ENCODE data around the gene E2F1.
"Not testable (repeated sequence)": the region's sequence is repeated elsewhere in the genome, so short reads cannot be mapped to it uniquely, and the experiment has no call there.

E2F1 gene

GRCh38 chr20:33710681-33711445, 24.7 kb upstream of the E2F1 start:
- FAIRE-seq: no peak

DNA sequence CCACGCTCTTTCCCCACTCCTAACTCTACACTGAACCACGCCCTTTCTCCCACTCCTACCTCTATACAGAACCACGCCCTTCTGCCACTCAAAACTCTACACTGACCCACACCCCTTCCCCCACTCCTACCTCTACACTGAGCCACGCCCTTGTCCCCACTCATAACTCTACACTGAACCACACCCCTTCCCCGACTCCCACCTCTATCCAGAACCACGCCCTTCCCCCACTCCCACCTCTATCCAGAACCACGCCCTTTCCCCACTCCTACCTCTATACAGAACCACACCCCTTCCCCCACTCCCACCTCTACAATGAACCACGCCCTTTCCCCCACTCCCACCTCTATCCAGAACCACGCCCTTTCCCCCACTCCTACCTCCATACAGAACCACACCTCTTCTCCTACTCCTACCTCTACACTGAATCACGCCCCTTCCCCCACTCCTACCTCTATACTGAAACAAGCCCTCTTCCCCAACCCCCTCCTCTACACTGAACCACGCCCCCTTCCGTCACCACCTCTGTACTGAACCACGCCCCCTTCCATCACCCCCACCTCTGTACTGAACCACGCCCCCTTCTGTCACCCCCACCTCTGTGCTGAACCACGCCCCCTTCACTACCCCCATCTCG, 23.8 kb upstream of the E2F1 start:
- no peak for FAIRE-seq

DNA sequence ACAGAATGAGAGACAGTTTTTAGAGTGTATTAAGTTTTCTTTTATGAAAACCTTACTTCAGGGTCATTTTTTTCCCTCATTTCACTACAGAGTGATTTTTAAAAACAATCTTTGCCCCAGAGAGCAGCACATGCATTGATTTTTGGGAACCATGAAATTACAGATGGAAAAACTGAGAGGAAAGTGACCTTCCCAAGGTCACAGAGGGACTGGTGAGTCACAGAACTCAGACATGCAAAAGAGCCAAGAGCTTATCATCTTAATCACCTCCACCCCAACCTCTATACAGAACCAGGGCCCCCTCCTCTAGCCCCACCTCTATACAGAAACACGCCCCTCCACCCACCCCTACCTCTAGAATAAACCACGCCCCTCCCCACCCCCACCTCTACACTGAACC, 23.2 kb upstream of the E2F1 start:
- FAIRE-seq: no peak

DNA sequence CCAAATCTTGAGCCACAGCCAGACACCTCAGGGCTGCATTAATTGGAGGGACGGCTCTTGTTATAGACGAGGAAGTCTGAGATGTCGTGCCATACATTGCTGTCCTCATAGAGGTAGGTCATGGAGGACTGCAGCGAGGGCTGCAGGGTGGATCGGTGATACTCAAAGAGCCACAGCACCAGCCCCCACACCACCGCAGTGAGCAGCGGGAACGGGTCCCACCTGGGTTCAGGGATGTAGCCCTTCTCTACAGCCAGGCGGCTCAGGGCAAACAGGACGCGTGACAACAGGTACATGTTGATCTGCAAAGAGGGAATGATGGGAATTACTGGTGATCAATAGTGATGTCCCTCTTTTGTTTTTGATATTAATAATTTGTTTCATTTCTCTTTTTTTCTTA, 21.5 kb upstream of the E2F1 start:
- no peak for FAIRE-seq

GRCh38 chr20:33704197-33704924, 18.2 kb upstream of the E2F1 start:
- FAIRE-seq: no peak

DNA sequence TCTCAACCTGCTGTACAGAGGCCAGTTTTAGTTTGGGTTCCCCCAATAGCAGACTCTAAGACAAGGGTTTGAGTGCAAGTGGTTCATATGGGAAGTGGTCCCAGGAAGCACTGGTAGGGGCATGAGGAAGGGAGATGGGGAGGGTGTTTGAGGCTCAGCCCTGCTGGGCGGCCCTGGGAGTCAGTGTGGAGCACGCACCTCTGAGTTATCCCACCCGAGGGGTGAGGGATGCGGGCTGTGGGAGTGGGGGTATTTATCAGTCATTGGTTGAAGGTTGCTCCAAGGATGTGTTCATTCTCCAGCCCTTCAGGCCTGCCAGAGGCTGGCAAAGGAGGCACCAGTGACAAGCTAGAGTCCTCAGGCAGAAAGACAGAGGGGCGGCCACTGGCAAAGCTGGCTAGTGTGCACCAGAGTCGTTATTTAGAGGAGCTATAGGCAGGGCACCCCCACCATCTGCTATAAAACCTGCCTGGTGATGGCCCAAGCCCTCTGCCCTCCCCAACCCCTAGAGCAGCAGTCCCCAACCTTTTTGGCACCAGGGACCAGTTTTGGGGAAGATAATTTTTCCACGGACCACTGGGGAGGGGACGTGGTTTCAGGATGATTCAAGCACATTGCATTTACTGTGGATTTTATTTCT, 17.4 kb upstream of the E2F1 start:
- no peak for FAIRE-seq

DNA sequence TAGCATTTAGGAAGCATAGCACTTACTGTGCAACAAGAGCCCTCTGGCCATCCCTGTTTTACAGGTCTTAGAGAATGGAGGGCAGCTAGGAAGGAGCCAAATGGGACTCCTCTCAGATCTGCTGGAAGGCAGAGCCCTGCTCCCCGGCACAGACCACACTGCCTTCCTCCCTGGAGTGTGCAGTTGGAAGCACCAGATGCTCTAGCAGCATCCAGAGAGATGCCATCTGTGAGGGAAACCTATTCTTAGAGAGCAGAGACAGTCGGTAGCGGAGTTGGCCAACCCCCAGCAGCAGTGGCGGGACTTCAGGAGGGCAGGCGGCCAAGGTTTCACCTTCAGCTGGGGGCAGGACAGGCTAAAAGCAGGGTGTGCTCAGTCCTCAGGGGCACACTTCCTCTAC, 16.7 kb upstream of the E2F1 start:
- FAIRE-seq: no peak

GRCh38 chr20:33701629-33702450, 15.7 kb upstream of the E2F1 start:
- FAIRE-seq: no peak

DNA sequence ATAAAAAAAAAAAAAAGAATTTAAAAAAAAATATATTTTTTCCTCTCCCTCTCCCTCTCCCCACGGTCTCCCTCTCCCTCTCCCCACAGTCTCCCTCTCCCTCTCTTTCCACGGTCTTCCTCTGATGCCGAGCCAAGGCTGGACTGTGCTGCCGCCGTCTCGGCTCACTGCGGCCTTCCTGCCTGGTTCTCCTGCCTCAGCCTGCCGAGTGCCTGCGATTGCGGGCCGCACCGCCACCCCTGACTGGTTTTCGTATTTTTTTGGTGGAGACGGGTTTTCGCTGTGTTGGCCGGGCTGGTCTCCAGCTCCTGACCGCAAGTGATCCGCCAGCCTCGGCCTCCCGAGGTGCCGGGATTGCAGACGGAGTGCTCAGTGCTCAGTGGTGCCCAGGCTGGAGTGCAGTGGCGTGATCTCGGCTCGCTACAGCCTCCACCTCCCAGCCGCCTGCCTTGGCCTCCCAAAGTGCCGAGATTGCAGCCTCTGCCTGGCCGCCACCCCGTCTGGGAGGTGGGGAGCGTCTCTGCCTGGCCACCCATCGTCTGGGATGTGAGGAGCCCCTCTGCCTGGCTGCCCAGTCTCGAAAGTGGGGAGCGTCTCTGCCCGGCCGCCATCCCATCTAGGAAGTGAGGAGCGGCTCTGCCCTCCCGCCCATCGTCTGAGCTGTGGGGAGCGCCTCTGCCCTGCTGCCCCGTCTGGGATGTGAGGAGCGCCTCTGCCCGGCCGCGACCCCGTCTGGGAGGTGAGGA, 14.7 kb upstream of the E2F1 start:
- not testable (repeated sequence) for FAIRE-seq

GRCh38 chr20:33698966-33699365, 12.8 kb upstream of the E2F1 start:
- FAIRE-seq: not testable (repeated sequence)

- FAIRE-seq: no peak
These were observed 10.9 kb upstream of the E2F1 start for GRCh38 chr20:33697129-33697528.

DNA sequence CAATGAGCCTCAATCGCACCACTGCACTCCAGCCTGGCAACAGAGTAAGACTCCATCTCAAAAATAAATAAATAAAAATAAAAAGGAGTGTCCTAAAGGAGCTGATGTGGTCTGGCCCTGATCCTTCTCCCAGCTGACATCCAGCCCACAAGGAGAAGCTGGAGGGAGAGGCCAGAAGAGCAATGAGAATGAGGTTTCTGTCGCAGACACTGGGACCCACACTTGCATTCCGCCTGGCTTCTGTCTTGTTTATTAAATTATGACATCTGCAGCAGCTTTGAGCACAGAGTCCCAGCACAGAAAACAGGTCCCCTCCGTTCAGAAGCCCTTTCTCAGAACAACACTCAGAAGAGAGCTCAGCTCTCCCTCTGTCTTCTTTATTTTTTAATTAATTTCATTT, 10.3 kb upstream of the E2F1 start:
- FAIRE-seq: no peak

GRCh38 chr20:33694639-33695012, 8.4 kb upstream of the E2F1 start:
- no peak for FAIRE-seq

DNA sequence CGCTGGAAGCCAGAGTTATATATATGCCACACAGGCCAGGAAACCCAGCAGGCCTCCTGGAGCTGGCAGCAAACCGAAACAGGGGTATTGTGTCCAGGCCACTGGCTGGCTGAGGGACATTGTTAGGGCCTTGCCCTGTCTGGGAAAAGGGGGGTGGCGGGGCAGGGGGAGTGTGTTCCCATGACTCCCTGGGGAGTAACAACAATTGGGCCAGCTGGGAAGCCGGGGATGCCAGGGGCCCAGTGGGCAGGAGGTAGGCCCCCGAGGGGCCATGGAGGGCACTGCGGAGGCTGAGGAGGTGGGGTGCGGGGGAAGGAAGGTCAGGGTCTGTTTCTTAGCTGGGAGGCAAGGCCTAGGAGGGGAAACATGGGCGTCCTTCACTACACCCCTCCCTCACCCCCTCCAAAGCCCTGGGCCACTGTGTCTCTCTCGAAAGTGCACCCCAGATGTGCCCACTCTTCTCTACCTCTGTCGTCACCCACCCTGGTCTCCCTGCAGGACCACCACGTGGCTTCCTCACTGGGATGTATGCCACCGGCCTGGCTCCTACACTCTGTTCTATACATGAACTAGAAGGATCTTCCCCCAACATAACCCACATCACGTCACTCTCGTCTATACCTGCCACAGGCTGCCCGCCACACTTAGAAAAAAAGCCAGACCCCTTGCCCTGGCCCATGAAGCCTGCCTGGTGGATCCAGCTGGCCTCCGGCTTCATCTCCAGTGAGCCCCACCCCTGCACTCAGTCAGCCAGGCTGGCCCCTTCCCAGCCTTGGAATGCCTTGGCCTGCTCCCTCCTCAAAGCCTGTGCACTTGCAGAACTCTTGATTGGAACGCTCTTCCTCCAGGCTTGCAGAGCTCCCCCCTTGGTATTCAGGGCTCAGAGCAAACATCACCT, 7.8 kb upstream of the E2F1 start:
- no peak for FAIRE-seq

DNA sequence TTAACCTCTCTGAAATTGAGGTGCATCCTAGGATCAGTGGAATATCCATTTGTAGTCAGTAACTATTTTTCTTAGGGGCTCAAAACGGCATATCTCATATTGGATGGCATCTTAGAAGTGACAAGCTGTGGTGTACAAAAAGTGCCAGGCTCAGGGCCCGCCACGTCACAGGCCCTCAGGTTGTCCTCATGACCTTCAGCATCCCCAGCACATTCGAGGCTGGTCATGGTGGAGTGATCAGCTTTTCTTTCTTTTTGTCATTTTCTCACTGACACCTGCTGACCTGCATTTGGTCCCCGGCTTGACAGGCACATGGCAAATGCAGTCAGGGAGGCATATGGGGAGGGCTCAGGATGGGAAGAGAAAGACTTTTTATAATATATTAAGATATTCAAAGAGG, 7.1 kb upstream of the E2F1 start:
- FAIRE-seq: no peak

DNA sequence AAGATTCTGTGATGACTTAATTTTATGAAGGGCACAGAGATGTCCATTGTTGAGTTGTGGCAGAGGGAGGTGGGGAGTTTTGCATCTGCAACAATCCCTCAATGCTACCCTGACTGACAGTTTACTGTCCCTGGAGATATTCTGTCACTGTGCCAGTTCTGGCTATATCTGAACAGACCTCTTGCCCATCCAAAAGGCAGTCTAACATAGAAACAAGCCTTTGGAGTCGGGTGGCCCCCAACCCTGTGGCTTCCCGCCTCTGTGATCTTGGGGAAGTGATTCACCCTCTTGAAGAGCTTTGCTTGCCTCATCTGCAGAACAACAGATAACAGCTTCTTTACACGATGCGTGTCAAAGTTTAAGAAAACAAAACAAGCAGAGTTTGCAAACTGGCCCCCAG, 3.8 kb upstream of the E2F1 start:
- no peak for FAIRE-seq

DNA sequence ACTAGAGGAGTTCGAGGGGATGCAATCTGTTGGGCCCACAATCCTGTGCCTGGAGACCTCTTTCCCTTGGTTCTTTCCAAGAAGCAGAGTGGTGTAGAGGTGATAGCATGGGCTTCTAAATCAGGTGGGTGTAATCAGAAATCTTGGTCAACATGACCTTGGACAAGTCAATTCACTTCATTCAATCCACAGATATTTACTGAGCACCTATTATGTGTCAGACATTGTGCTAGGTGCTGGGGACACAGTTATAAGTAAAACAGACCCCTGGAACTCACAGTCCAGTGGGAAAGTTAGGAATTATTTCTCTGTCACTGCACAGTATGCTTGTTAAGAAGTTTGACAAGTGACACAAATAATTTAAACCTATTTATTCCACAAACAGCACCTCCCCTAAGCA, 3.3 kb upstream of the E2F1 start:
- FAIRE-seq: no peak

- FAIRE-seq: no peak
These were observed 2.8 kb upstream of the E2F1 start for GRCh38 chr20:33688938-33689424.

DNA sequence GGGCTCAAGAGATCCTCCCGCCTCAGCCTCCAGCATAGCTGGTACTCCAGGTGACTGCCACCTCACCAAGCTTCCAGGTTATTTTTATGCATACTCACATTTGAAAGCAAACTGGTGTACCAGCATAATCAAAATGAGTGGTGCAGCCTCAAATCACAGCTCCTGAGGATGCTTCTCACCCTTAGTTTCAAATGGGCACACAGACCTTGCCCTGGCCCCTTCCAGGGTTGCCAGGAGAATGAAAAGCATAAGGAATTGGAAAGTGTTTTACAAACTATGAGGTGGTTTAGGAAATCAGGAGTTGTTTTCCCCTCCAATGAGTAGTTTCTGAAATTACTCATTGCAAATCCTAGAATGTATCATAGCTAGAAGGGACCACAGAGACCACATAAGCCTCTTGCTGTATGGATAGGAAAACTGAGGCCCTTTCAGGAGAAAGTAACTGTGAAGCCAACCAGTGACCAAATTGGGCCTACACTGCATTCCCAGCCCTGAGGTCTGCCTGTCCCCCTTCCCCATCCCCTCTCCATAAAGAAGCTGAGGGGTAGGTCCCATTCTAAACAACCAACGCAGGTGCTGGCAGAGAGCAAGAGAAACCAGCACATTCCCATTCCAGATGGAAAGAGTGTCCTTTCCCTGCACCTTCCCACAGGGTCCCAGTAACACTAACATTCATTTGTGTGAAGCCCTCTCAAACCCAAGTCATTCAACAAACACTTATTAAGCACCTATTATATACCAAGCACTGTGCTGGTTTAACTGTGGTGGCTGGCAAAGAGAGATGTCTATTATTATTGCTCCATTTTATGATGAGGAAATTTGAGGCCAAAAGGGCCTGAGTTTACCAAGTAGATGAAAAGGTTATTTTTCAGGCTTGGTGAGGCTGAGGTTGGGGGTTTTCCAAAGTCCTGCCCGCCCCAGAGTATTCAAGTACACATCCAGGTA, 2.1 kb upstream of the E2F1 start:
- FAIRE-seq: no peak

Measured in colon (tissue), 2 donors.